ENCODE results near the gene MYBBP1A.

- no peak for TF ChIP-seq POLR2A (IDR thresholded peaks at IDR 0.05; ENCODE audit: extremely low read depth, insufficient read length)
- TF ChIP-seq CTCF (IDR thresholded peaks at IDR 0.05; ENCODE audit: low read depth, low read length), result no peak
- TF ChIP-seq, protein P1, sequence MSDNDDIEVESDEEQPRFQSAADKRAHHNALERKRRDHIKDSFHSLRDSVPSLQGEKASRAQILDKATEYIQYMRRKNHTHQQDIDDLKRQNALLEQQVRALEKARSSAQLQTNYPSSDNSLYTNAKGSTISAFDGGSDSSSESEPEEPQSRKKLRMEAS (IDR thresholded peaks at IDR 0.05; ENCODE audit: low read depth, low read length), result no peak
Measured at GRCh38 chr17:4515501-4515900, 39.7 kb downstream of the MYBBP1A start.

Measured in NB4 (cell line).